Caki2 (cell line): ENCODE results near the gene N4BP3. TPM values are rescaled to one million over a fixed set of nuclear protein-coding genes. Genes with fewer than 3 reads are reported as not detected.

Experiments
- DNase-seq: peaks from one replicate; pipeline ENCODE4 v3.0.0-alpha.2; 2015; ENCODE audit warnings: low read depth
- in situ Hi-C: cut with HindIII; loops from 2 replicates; pipeline ENCODE4 v1.10.0; 2016; ENCODE audit warnings: low sequenced_read_pairs, low pct_unique_long_range_greater_than_20kb, mixed read lengths
- total RNA-seq: library from RNA; depleted of rRNA; stranded (reverse); fragments of >200 nt; shearing (Covaris generic); gene quantifications from 2 replicates; pipeline ENCODE4 v1.2.3, GENCODE V29; 2014; ENCODE audit warnings: low replicate concordance

N4BP3 gene
- total RNA-seq, 1 experiment from 2014 or later: 6.2 TPM

DNA sequence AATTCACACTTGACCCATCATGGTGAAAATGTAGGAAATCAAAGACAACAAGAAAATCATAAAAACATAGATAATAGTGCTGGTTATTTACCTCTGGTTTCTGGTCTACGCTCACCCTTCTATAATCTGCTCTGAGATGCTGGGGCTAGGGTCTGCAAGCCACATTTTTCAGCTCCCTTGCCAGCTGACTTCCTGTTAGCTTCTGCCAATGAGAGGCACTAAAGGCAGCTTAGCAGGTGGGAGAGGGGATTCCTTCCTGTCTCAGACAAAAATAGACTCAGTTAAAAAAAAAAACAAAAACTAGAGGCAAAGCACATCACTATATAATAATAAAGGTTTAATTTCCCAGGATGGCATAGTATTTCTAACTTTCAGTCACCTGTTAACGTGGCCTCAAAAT lies 20.2 kb upstream of the N4BP3 start:
- in situ Hi-C loops: no loop called here

GRCh38 chr5:178094345-178094744 lies 19.0 kb upstream of the N4BP3 start:
- in situ Hi-C loops: no loop called here
- DNase-seq: no peak

More for the DNA sequence above, 20.2 kb upstream of the N4BP3 start:
- DNase-seq: no peak

DNA sequence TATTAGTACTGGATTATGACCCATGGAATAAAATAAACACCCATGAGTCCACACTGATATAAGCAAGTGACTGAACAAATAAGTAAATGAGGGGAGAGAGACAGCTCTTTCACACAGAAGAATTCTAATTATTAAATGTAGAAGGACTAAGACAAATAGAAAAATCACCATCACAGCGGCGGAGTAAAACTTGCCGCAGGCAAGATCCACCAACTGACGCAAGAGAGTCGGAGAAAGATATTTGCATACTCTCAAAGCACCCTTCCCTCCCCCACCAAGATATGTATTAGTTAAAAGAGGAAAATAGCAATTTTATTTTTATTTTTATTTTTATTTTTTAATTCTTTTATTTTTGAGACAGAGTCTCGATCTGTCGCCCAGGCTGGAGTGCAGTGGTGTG lies 14.6 kb upstream of the N4BP3 start:
- in situ Hi-C loops: no loop called here
- DNase-seq: no peak

DNA sequence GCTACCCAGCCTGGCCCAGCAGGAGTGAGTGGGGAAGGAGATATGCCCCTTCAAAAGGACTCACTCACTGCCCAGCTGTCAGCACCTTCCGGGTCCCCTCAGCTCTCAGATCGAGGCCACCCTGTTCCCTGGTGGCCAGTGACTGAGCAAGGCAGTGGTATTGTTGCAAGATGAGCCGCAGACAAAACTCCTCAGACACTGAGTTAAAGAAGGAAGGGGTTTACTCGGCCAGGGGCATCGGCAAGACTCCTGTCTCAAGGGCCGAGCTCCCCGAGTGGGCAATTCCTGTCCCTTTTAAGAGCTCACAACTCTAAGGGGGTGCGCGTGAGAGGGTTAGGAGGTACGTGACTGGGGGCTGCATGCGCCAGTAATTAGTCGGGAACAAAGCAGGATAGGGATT lies 9.7 kb upstream of the N4BP3 start:
- in situ Hi-C loops: no loop called here
- DNase-seq: no peak

GRCh38 chr5:178104492-178104891 lies 8.8 kb upstream of the N4BP3 start:
- DNase-seq: no peak
- in situ Hi-C loops: no loop called here

- in situ Hi-C loops: no loop called here
- no peak for DNase-seq
Observed at GRCh38 chr5:178106086-178106485, 7.2 kb upstream of the N4BP3 start.

DNA sequence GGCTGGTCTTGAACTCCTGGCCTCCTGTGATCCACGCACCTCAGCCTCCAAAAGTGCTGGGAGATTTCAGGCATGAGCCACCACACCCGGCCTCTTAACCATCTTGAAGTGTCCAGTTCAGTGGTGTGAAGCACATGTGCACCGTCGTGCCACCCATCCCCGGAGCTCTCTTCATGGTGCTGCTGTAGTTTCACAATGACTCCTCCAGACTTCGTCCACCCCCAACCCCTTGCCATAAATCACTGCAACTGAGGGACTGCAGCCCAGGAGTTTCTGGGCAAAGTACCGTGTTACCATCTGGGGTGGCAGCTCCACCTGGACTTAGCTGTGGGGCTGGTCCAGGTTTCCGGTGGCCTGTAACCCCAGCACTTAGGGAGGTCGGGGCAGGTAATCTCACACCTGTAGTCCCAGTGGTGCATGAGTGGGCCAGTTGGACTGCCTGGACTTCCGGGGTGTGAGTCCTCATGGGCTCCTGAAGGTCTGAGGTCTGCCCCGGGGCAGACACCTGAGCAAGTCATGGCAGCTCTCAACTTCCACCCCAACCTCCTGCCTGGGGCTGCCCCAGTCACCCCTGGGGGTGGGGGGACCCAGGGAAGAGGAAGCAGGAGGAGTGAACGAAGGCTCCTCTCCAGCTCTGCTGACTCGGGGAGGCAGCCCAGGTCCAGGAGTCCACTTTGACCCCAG lies 6.6 kb upstream of the N4BP3 start:
- no peak for DNase-seq
- in situ Hi-C loops: no loop called here

- in situ Hi-C loops: no loop called here
- DNase-seq: no peak
Observed at GRCh38 chr5:178107756-178108310, 5.5 kb upstream of the N4BP3 start.

DNA sequence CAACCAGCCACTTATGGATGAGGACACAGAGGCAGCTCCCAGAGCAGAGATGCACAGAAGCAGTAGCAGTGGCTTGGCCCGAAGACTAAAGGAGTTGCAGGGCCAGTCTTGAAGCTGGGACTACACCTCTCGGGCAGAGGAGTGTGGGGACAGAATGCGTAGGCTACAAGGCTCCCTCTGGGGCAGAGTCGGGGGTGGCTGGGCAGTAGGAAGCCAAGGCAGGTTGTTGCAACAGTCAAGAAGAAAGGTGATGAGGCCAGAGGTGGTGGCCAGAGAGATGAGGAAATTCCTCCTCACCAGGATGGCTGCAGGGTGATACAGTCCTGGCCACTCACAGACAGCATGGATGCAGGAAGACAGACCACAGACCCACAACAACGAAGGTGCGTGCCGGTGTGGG lies 4.9 kb upstream of the N4BP3 start:
- DNase-seq: no peak
- in situ Hi-C loops: no loop called here

GRCh38 chr5:178108966-178109365 lies 4.4 kb upstream of the N4BP3 start:
- in situ Hi-C loops: no loop called here
- DNase-seq: no peak

GRCh38 chr5:178110511-178110910 lies 2.8 kb upstream of the N4BP3 start:
- DNase-seq: no peak
- in situ Hi-C loops: no loop called here

DNA sequence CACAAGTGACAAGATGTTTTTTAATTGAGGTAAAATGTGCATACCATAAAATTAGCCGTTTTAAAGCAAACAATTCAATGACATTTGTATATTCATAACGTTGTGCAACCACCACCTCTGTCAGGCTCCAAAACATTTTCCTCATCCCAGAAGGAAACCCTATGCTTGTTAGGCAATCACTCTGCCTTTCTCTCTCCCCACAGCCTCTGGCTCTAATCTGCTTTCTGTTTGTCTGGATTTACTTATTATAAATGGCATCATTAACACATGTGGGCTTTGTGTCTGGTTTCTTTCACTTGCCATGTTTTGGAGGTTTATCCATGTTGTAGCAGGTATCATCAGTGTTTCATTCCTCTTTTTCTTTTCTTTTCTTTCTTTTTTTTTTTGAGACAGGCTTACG lies 1.4 kb upstream of the N4BP3 start:
- DNase-seq: no peak
- in situ Hi-C loops: no loop called here

- no peak for DNase-seq
- in situ Hi-C loops: no loop called here
Observed at GRCh38 chr5:178112545-178112944, 787 bp upstream of the N4BP3 start.

- in situ Hi-C loops: no loop called here
- peak; percentile 14 for DNase-seq
Observed at GRCh38 chr5:178113841-178114324, 551 bp downstream of the N4BP3 start.

DNA sequence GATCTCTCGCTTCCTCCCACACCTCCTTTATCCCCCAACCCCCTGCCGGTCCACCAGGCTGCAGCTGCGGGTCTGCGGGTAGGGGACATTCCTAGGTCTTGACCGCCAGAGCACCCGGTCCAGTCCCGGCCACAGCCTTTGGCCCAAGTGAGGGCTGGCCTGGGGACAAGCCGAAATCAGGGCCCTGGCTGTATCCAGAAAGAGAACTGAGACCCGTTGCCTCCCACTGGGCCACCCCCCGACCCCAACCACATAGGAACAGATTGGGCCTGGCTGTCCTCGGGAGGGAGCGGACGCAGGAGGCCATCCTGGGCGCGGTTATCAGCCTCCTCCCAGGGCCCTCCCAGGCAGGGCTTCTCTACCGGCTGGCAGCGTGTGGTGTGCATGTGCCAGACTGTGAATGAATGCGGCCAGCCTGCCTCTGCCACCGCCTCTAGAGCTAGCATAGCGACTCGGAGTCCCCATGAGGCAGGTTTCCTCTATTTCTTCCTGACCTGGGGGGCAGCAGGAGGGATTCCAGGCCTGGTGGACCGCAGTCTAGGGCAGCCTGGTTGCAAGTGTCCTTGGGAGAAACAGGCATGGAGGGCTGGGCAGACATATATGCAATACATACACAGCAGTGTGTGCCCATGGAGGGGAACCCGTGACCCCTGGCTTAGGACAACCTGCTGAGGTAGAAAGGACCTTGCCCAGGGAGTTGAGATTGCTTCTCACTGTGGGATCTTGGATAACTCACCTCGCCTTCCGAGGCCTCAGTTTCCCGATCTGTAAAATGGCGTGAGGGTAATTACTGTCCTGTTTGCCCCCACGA lies 1.2 kb downstream of the N4BP3 start:
- peak; percentile 10 for DNase-seq
- in situ Hi-C loops: no loop called here

- in situ Hi-C loops: no loop called here
- DNase-seq: no peak
Observed at GRCh38 chr5:178115136-178115813, 1.9 kb downstream of the N4BP3 start.

DNA sequence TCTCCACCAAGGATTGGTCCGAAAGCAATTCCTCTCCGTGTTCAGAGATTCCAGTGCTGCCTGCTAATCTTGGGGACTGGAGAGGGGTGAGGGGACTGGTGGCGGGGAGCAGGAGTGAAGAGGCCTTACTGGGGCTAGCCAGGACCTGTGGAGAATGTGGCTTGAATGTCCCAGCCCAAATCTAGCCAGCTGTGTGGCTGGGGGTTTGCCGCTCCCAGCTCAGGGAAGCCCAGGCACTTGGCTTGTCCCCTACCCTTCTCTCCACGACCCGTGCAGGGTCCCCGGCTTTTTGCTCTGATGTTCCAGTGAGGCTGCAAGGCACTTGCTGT lies 2.4 kb downstream of the N4BP3 start:
- in situ Hi-C loops: no loop called here
- DNase-seq: no peak

GRCh38 chr5:178116143-178116885 lies 3.0 kb downstream of the N4BP3 start:
- in situ Hi-C loops: no loop called here

More at GRCh38 chr5:178116143-178116885, 3.0 kb downstream of the N4BP3 start:
- DNase-seq: no peak
